Suprapubic skin (tissue), 4 donors: Measurements from ENCODE around the gene TMEM132D. TPM values are rescaled to one million over a fixed set of nuclear protein-coding genes. Genes with fewer than 3 reads are reported as not detected.

Source experiments
- DNase-seq, 2 donors: peaks; one replicate each; pipeline ENCODE4 v3.0.0-alpha.2; 2019; ENCODE audit warnings: low spot score in 2 of 2
- H3K27ac ChIP-seq: fragments of 200-600 bp; sonication (generic); one replicate; pipeline ENCODE4 v1.5.1; 2019
- H3K27me3 ChIP-seq: fragments of 200-600 bp; sonication (generic); one replicate; pipeline ENCODE4 v1.5.1; 2019
- H3K36me3 ChIP-seq: fragments of 200-600 bp; sonication (generic); one replicate; pipeline ENCODE4 v1.5.1; 2019
- H3K4me1 ChIP-seq: fragments of 200-600 bp; sonication (generic); one replicate; pipeline ENCODE4 v1.5.1; 2019
- H3K4me3 ChIP-seq: fragments of 200-600 bp; sonication (generic); one replicate; pipeline ENCODE4 v1.5.1; 2019; ENCODE audit warnings: mild to moderate bottlenecking
- H3K9me3 ChIP-seq: fragments of 200-600 bp; sonication (generic); one replicate; pipeline ENCODE4 v1.5.1; 2019
- CTCF ChIP-seq, 2 donors: fragments of 200-600 bp in 1 of 2; fragments of 450-650 bp in 1 of 2; sonication (generic) in 1 of 2; IDR thresholded peaks; one replicate each; pipeline ENCODE4 v1.5.1; 2016 to 2019; ENCODE audit warnings: antibody characterized with exemption in 2 of 2, mild to moderate bottlenecking in 1 of 2, moderate library complexity in 1 of 2
- EP300 ChIP-seq: sonication (generic); formaldehyde crosslinking; IDR thresholded peaks from one replicate; pipeline ENCODE4 v1.6.1; 2017; ENCODE audit warnings: antibody characterized with exemption
- POLR2A ChIP-seq, 2 donors: fragments of 450-650 bp; IDR thresholded peaks; one replicate each; pipeline ENCODE4 v1.6.1; 2017; ENCODE audit warnings: antibody characterized with exemption in 2 of 2, mild to moderate bottlenecking in 2 of 2, moderate library complexity in 2 of 2
- POLR2AphosphoS5 ChIP-seq, 3 donors: sonication (generic); formaldehyde crosslinking; IDR thresholded peaks; one replicate each; pipeline ENCODE4 v1.6.1; 2017; ENCODE audit warnings: antibody characterized with exemption in 3 of 3
- WGBS: methylation state at CpG from one replicate; pipeline ENCODE4 v1.1.5; 2018; 5-methylcytosine and 5-hydroxymethylcytosine counted together
- total RNA-seq, 4 donors: library from RNA; depleted of rRNA; stranded (reverse); fragments of >200 nt; gene quantifications; one replicate each; pipeline ENCODE4 v1.1.0, GENCODE V29; 2016

Gene TMEM132D
- total RNA-seq, 4 donors from 2014 or later: 0.10 to 0.64 TPM; not detected in 2

DNA sequence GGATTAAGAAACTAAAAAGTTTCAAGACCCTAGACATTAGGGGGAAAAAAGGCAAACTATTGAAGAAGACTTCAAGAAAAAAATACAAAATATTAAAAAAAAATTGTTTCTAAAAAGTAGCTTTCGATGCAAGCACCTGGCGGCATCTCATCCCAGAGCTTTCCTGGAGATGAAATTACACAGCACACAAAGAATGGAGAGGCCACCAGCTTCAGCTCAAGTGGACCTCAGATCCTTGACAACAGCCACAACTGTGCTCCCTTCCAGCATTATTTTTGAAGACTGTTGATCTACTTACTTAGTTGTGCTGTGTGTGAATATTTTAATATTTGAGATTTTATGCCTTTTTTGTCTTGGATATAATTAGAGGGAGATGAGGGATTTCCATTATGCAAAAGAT, 571.5 kb downstream of the TMEM132D start:
- no peak for DNase-seq
- Histone ChIP-seq H3K4me3 (no peak overlapping the region), H3K9me3 (no peaks in the 10 kb centered on the region), H3K4me1 (no peaks in the 10 kb centered on the region), H3K27ac (no peak overlapping the region), H3K27me3 (no peaks in the 10 kb centered on the region), H3K36me3 (no peaks in the 10 kb centered on the region)
- WGBS: 100% methylated on average over 2 of the region's 2 CpGs
- TF ChIP-seq POLR2AphosphoS5 (IDR thresholded peaks at IDR 0.05): no peak
- TF ChIP-seq EP300: no peak
- no peak for TF ChIP-seq CTCF (IDR thresholded peaks at IDR 0.05)
- TF ChIP-seq POLR2A (IDR thresholded peaks at IDR 0.05): no peak

GRCh38 chr12:129331356-129332085, 572.3 kb downstream of the TMEM132D start:
- no peaks in the 10 kb centered on the region for H3K27me3 ChIP-seq
- H3K4me3 ChIP-seq: no peak overlapping the region
- 67% methylated on average over 7 of the region's 7 CpGs for WGBS
- no peak overlapping the region for H3K27ac ChIP-seq
- no peak for TF ChIP-seq POLR2A (IDR thresholded peaks at IDR 0.05)
- TF ChIP-seq POLR2AphosphoS5 (IDR thresholded peaks at IDR 0.05): no peak
- no peak for TF ChIP-seq EP300
- TF ChIP-seq CTCF (IDR thresholded peaks at IDR 0.05): no peak
- H3K4me1 ChIP-seq: no peaks in the 10 kb centered on the region
- H3K36me3 ChIP-seq: no peaks in the 10 kb centered on the region
- no peak for DNase-seq
- no peaks in the 10 kb centered on the region for H3K9me3 ChIP-seq

DNA sequence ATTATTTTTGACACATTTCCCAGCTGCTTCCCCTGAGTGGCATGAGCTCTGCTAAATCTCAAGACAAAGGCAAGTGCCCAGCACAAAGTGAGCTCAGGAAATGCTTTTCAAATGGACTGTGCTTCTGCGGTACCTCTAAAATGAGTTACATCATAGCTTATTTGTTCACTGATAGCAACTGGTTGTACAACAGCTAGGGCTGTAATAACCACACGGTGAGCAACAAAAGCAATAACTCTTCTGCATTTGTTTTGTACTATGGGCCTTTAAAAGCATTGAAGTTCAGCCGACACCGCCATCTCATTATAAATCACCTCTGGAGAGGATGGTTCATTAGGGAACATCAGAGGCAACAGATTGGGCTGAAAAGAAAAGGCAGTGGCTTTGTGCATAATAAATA, 575.6 kb downstream of the TMEM132D start:
- no peaks in the 10 kb centered on the region for H3K9me3 ChIP-seq

GRCh38 chr12:129325566-129325965, 578.3 kb downstream of the TMEM132D start:
- H3K27me3 ChIP-seq: no peaks in the 10 kb centered on the region
- H3K27ac ChIP-seq: no peak overlapping the region
- H3K9me3 ChIP-seq: no peaks in the 10 kb centered on the region
- no peak for TF ChIP-seq CTCF (IDR thresholded peaks at IDR 0.05)
- WGBS: 79% methylated on average over 2 of the region's 2 CpGs
- DNase-seq: no peak
- H3K36me3 ChIP-seq: no peaks in the 10 kb centered on the region
- H3K4me3 ChIP-seq: no peak overlapping the region
- H3K4me1 ChIP-seq: no peaks in the 10 kb centered on the region

More for the DNA sequence above, 575.6 kb downstream of the TMEM132D start:
- DNase-seq: no peak
- WGBS: 50% methylated on average over 4 of the region's 4 CpGs
- no peak overlapping the region for H3K27ac ChIP-seq
- TF ChIP-seq POLR2A (IDR thresholded peaks at IDR 0.05) (no peak), POLR2AphosphoS5 (IDR thresholded peaks at IDR 0.05) (no peak), EP300 (no peak), CTCF (IDR thresholded peaks at IDR 0.05) (no peak)
- no peaks in the 10 kb centered on the region for H3K4me1 ChIP-seq
- no peaks in the 10 kb centered on the region for H3K27me3 ChIP-seq
- no peak overlapping the region for H3K4me3 ChIP-seq
- no peaks in the 10 kb centered on the region for H3K36me3 ChIP-seq

- Histone ChIP-seq H3K27me3 (no peaks in the 10 kb centered on the region), H3K36me3 (no peaks in the 10 kb centered on the region), H3K27ac (no peak overlapping the region), H3K9me3 (peaks cover 10% of the 10 kb centered on the region), H3K4me1 (no peaks in the 10 kb centered on the region), H3K4me3 (no peak overlapping the region)
- WGBS: 57% methylated on average over 4 of the region's 4 CpGs
- no peak for DNase-seq
- TF ChIP-seq CTCF (IDR thresholded peaks at IDR 0.05) (no peak), POLR2A (IDR thresholded peaks at IDR 0.05) (no peak), POLR2AphosphoS5 (IDR thresholded peaks at IDR 0.05) (no peak), EP300 (no peak)
These were observed 591.8 kb downstream of the TMEM132D start for GRCh38 chr12:129312048-129312447.
